SK-N-MC (cell line): ENCODE measurements around the gene QKI.

Source experiments
- EZH2 ChIP-seq: fragments of 200-600 bp; sonication (generic); IDR thresholded peaks from one replicate; pipeline ENCODE4 v1.6.1; 2017; ENCODE audit warnings: antibody characterized with exemption
- POLR2AphosphoS5 ChIP-seq: IDR thresholded peaks from 2 replicates; pipeline ENCODE4 v1.6.1; 2012; ENCODE audit warnings: mild to moderate bottlenecking, low read depth, low read length, borderline replicate concordance

- TF ChIP-seq POLR2AphosphoS5 = no peak
- TF ChIP-seq EZH2 = no peak
Measured at GRCh38 chr6:163538331-163538730, 123.8 kb downstream of the QKI start.
